Mononuclear cell (primary cell): ENCODE data around the gene STX1A. TPM values are rescaled to one million over a fixed set of nuclear protein-coding genes. Genes with fewer than 3 reads are reported as not detected.

Source experiments
- H3K27me3 ChIP-seq: 2 replicates; pipeline ENCODE4 v1.6.0; 2011; ENCODE audit warnings: low read length, control low read depth; ENCODE audit not compliant: insufficient read depth
- H3K4me1 ChIP-seq: 2 replicates; pipeline ENCODE4 v1.5.1; 2011; ENCODE audit warnings: mild to moderate bottlenecking, low read length, control low read depth; ENCODE audit not compliant: insufficient read depth
- H3K4me3 ChIP-seq: 2 replicates; pipeline ENCODE4 v1.5.1; 2011; ENCODE audit warnings: mild to moderate bottlenecking, low read length, moderate library complexity
- H3K9me3 ChIP-seq: 2 replicates; pipeline ENCODE4 v1.5.1; 2011; ENCODE audit warnings: low read depth, mild to moderate bottlenecking, control low read depth, low read length
- total RNA-seq: library from RNA; depleted of rRNA; stranded (reverse); fragments of >200 nt; gene quantifications from one replicate; pipeline ENCODE4 v1.2.3, GENCODE V29; 2012

The STX1A gene
- total RNA-seq, 1 donor = 18.6 TPM

DNA sequence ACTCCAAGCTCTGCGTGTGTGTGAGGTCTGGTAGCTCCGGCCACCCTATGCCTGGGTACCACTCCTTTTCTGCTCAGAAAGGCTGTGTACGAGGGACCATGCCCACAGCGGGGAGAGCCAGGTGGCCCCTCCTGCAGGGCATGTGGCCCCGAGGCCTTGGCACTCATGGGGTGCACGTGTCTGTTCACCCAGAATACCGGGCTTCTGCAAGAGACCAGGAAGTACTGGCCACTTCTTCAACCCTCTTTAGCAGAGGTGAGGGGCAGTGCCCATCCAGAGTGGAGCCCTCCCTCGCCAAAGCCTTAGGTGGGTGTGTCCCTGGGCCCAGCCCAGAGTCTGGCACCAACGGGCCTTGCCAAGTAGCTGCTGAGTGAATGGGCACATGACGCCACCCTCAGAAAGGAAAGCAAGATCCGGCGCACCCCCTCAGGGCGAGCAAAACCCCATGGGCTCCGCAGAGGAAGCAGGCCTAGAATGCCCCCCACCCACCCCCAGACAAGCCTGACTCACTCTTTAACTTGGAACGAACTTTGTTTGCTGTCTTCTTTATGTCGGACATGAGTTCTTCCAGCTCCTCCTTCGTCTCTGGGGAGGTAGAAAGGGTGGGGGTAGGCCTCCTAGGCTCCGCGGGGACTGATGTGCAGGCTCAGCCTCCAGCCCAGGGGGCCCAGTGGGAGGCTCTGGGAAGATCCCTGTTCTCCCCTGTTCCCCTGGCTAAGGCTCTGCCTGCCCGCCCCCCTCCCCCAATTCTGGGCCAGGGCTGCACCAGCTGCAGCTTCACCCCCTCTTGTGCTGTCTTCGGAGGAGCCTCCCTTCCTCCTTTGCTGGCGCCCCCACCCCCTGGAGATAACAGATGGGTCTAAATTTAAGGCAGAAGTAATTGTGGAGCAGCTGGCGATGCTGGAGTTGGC is 14.6 kb downstream of the STX1A start:
- H3K4me3 ChIP-seq = no peak overlapping the region
- H3K27me3 ChIP-seq = no peaks in the 10 kb centered on the region
- H3K4me1 ChIP-seq = no peaks in the 10 kb centered on the region
- H3K9me3 ChIP-seq = no peaks in the 10 kb centered on the region

- no peaks in the 10 kb centered on the region for H3K27me3 ChIP-seq
- no peak overlapping the region for H3K4me3 ChIP-seq
- H3K4me1 ChIP-seq = no peaks in the 10 kb centered on the region
- no peaks in the 10 kb centered on the region for H3K9me3 ChIP-seq
Measured at GRCh38 chr7:73703757-73704639, 15.5 kb downstream of the STX1A start.

DNA sequence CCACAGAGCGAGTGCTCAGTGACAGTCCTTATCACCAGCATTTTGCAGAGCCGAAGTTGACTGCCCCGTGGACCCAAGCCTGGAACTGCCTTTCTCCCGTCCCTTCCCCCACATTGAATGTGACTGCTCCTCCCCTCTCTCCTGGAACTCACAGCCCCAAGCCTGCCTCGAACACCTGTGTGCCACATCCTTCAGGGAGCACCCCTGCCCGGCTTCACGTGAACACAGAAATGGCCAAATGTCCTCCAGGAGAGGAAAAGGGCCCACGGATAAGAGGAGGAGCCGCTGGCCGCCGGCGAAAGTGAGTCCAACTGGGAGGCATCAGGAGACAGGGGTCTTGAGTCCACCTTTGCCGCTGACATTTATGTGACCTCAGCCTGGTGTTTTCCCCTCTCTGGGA is 16.2 kb downstream of the STX1A start:
- Histone ChIP-seq H3K4me1 (no peaks in the 10 kb centered on the region), H3K4me3 (no peak overlapping the region)

DNA sequence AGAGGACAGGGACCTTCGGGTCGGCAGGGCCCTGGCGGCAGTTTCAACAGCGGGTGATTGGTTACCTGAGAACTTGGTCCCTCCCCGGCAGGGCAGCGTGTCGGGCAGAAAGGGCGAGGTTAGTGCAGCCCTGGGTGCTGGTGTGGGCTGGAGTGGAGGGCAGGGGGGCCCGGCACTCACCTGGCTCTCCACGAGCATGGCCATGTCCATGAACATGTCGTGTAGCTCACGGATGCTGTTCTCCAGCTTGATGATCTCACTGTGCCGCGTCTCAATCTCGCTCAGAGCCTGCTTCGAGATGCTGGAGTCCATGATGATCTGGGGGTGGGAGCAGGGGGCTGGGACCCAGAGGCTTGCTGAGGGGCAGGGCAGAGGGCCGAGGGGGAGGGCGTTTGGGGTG is 16.8 kb downstream of the STX1A start:
- H3K9me3 ChIP-seq = no peaks in the 10 kb centered on the region
- H3K4me3 ChIP-seq = no peak overlapping the region
- H3K4me1 ChIP-seq = no peaks in the 10 kb centered on the region
- no peaks in the 10 kb centered on the region for H3K27me3 ChIP-seq

More for the DNA sequence above, 16.2 kb downstream of the STX1A start:
- H3K9me3 ChIP-seq = no peaks in the 10 kb centered on the region
- no peaks in the 10 kb centered on the region for H3K27me3 ChIP-seq

- no peaks in the 10 kb centered on the region for H3K27me3 ChIP-seq
- H3K4me1 ChIP-seq = no peaks in the 10 kb centered on the region
- H3K9me3 ChIP-seq = no peaks in the 10 kb centered on the region
- no peak overlapping the region for H3K4me3 ChIP-seq
Measured at GRCh38 chr7:73702226-73702625, 17.2 kb downstream of the STX1A start.

- no peaks in the 10 kb centered on the region for H3K9me3 ChIP-seq
- no peaks in the 10 kb centered on the region for H3K27me3 ChIP-seq
- H3K4me1 ChIP-seq = no peaks in the 10 kb centered on the region
- H3K4me3 ChIP-seq = no peak overlapping the region
Measured at GRCh38 chr7:73701357-73701995, 18.0 kb downstream of the STX1A start.

DNA sequence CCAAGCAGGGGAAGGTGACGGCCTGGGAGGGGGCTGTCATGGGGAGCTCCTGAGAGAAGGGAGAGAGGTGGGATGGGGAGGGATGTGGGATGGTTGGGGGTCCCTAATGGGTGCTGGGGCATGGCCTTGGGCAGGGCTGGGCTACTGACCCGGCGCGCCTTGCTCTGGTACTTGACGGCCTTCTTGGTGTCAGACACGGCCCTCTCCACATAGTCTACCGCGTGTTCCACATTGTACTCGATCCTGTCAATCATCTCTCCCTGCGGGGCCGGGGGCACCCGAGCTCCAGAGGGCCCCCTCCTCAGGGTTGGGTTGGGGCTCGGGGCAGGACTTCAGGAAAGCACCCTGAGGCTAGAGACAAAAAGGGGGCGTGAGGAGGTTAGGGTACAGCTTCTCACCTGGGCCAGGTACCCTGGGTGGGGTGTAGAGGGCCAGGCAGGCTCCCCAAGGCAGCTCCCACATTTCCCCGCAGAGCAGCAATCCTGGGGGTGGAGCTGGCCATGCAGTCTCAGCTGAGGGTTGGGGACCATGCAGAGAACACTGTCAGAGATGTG is 18.8 kb downstream of the STX1A start:
- no peaks in the 10 kb centered on the region for H3K9me3 ChIP-seq
- no peaks in the 10 kb centered on the region for H3K4me1 ChIP-seq
- H3K4me3 ChIP-seq = no peak overlapping the region
- no peaks in the 10 kb centered on the region for H3K27me3 ChIP-seq

- Histone ChIP-seq H3K27me3 (no peaks in the 10 kb centered on the region), H3K4me3 (no peak overlapping the region), H3K4me1 (no peaks in the 10 kb centered on the region), H3K9me3 (no peaks in the 10 kb centered on the region)
Measured at GRCh38 chr7:73700069-73700423, 19.4 kb downstream of the STX1A start.

GRCh38 chr7:73699370-73700068 is 19.9 kb downstream of the STX1A start:
- no peaks in the 10 kb centered on the region for H3K9me3 ChIP-seq
- H3K4me1 ChIP-seq = no peaks in the 10 kb centered on the region
- no peak overlapping the region for H3K4me3 ChIP-seq
- H3K27me3 ChIP-seq = no peaks in the 10 kb centered on the region

GRCh38 chr7:73698410-73698809 is 21.1 kb downstream of the STX1A start:
- Histone ChIP-seq H3K9me3 (no peaks in the 10 kb centered on the region), H3K4me3 (no peak overlapping the region), H3K27me3 (no peaks in the 10 kb centered on the region), H3K4me1 (no peaks in the 10 kb centered on the region)

DNA sequence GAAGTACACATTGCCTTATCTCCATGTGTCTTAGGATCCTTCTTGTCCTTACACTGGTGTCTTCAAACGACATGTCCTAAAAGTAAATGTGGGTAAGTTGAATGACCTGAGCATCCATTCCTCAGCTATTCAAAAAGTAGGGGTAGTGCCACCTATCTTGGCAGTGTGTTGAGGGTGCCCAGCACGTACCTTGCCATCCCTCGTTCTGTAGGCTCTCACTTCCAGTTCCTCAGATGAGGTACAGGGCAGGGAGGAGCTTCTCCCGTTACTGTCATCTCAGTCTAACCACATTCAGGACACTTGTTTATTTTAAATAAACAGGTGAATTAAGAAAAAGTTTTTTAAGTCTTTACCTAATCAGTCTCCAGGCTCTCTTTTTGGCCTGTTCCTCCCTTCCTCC is 23.1 kb downstream of the STX1A start:
- Histone ChIP-seq H3K9me3 (no peaks in the 10 kb centered on the region), H3K27me3 (no peaks in the 10 kb centered on the region), H3K4me3 (no peak overlapping the region), H3K4me1 (no peaks in the 10 kb centered on the region)

DNA sequence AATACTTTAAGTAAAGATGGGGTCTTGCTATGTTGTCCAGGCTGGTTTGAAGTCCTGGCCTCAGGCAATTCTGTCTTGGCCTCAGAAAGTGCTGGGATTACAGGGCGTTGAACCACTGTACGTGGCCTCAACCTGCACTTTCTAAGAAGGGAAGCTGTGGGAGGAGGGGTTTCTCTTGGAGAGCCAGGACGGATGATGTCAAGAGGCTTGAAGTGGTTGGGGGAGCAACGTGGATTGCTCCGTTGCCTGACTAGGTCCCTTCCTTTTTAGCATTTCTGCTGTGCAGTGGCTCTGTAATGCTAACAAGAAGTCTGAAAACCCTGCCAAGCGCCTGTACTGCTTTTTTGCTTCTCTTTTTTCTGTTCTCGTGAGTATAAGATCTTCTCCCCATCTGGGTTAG is 28.8 kb downstream of the STX1A start:
- Histone ChIP-seq H3K27me3 (no peaks in the 10 kb centered on the region), H3K4me3 (no peak overlapping the region), H3K9me3 (no peaks in the 10 kb centered on the region), H3K4me1 (peaks cover 5% of the 10 kb centered on the region)

- Histone ChIP-seq H3K9me3 (no peaks in the 10 kb centered on the region), H3K4me3 (no peak overlapping the region), H3K4me1 (peaks cover 21% of the 10 kb centered on the region), H3K27me3 (no peaks in the 10 kb centered on the region)
Measured at GRCh38 chr7:73688288-73688687, 31.2 kb downstream of the STX1A start.

DNA sequence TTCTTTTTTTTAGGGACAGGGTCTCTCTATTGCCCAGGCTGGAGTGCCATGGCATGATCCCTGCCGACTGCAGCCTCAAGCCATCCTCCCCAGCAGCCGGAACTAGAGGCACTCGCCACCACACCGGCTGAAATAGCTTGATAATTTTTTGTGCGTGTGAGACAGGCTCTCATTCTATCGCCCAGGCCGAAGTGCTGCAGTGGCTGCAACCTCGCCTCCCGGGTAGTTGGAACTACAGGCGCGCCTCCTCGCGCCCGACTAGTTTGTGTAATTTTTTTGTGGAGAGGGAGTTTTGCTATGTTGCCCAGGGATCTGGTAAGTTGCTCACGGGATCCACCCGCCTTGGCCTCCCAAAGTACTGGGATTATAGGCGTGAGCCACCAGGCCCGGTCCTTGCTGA is 34.2 kb downstream of the STX1A start:
- no peaks in the 10 kb centered on the region for H3K9me3 ChIP-seq
- no peaks in the 10 kb centered on the region for H3K27me3 ChIP-seq
- H3K4me1 ChIP-seq = peaks cover 41% of the 10 kb centered on the region
- no peak overlapping the region for H3K4me3 ChIP-seq
